NCI-H345 treated with DMSO at 0.1 percent for 48 hours (cell line): ENCODE measurements around the gene BICC1.
"Not testable (repeated sequence)": the region's sequence is repeated elsewhere in the genome, so short reads cannot be mapped to it uniquely, and the experiment has no call there.

Experiments used
- DNase-seq: peaks from one replicate; lab custom pipeline; 2025; ENCODE audit not compliant: unreplicated experiment; lab: John Stamatoyannopoulos, UW

The BICC1 gene

DNA sequence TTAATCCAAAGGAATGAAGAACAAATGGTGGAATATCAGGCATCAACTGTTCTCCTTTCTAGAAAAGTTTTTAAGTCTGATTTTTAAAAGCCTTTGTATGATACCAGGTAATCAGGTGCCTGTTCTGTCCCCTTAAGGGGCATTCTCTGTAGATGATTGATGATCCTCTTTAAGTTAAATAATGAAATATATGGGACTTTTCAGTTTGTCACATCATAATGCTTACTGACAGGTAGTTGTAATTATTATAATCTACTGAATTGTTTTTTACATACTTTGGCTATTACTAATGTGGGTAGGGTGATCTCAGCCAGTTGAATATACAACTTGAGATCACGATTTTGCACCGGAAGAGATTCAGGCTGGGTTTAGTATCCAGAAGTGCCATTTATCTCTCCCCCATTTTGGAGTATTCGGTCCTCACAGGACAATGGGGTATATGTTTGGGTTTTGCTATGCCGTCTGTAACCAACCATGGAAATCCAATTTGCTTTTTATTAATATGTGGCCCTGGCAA is 330.2 kb downstream of the BICC1 start:
- no peak for DNase-seq

DNA sequence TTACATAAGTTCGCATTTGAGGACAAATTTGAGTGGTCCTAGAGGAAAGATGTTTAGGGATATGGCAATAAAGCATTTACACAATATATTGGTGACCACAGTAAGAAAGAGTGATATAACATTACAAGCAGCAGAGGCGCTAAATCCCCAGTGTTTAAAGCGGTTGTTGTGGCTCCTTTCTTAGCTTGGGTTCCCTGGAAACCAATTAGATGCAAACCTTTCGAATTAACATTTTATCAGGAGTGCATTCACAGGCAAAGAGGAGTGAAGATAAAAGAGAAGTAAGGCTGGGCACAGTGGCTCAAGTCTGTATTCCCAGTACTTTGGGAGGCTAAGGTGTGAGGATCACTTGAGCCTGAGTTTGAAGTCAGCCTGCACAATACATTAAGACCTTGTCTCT is 331.1 kb downstream of the BICC1 start:
- DNase-seq = no peak

DNA sequence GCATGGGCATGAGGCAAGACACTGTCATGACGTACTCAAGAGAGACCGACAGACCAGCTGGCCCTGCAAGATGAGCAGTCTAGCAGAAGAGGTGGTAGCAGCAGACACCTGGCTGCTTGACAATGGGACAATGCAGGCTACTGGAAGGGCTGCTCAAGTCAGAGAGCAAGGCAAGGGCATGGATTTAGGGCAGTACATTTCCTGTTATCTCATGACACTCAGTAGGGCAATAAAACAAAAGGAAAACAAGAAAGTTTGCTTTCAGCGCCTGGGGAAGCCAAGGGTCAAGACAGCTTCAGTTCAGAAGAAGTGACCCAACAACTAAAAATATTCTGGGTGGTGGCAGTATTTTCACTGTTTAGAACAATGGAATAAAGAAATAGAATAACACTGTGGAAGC is 332.0 kb downstream of the BICC1 start:
- DNase-seq = no peak

DNA sequence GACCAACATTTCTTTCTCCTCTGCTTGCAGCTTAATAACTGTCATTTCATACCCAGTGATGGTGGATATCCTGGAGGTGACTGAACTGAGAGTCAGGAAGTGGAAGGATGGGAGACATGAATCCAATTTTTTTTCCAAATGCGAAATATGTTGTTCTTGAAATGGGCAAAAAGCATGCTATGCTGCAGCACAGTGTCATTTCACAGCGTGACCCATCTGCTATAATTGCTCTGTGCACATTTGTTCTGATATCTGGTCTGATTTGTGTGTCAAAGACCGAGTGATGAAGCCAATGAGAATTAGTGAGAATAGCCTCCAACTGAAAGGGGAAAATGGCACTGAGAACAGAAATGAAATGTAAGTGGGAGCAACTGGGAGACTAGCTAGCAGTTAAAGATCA is 334.2 kb downstream of the BICC1 start:
- DNase-seq = no peak

DNA sequence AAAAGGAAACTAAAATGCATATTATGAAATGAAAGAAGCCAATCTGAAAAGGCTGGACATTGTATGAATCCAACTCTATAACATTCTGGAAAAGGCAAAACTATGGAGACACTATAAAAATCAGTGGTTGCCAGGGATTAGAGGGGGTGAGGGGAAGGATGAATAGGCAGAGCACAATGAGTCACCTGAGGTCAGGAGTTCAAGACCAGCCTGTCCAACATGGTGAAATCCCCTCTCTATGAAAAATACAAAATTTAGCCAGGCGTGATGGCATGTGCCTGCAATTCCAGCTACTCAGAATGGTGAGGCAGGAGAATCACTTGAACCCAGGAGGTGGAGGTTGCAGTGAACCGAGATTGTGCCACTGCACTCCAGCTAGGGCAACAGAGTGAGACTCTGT is 338.9 kb downstream of the BICC1 start:
- no peak for DNase-seq

DNA sequence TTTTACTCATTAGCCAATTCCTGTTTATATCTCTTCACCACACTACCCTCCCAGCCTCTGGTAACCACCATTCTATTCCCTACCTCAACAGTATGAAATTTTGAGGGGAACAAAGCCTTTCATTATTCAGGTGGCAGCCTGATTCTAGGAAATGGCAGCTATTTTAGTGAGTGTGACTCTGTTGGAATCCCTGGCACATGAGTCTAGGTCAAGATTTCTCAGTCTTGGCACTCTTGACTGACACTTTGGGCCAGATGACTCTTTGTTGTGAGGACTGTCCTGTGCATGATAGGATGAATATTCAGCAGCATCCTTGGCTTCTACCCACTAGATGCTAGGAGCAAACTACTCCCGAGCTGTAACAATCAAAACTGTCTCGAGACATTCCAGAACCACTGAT is 341.0 kb downstream of the BICC1 start:
- no peak for DNase-seq

DNA sequence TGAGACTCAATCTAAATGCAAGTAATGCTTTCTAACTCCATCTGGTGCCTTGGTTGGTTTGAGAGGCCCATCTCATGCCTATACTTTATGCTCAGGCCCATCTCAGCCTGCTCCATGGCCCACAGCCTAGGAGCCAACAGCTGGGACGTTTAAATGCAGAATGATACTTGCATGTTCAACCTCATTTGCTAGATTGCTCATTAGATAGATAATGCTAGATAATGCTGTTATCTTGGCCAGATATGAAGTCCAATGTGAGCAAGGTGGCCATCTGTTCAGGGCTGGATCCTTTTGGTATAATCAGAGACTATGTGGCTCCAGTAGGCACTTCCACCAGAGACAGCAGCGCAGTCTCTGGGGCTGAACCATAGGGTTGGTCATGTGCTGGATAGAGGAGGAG is 342.1 kb downstream of the BICC1 start:
- DNase-seq = no peak

DNA sequence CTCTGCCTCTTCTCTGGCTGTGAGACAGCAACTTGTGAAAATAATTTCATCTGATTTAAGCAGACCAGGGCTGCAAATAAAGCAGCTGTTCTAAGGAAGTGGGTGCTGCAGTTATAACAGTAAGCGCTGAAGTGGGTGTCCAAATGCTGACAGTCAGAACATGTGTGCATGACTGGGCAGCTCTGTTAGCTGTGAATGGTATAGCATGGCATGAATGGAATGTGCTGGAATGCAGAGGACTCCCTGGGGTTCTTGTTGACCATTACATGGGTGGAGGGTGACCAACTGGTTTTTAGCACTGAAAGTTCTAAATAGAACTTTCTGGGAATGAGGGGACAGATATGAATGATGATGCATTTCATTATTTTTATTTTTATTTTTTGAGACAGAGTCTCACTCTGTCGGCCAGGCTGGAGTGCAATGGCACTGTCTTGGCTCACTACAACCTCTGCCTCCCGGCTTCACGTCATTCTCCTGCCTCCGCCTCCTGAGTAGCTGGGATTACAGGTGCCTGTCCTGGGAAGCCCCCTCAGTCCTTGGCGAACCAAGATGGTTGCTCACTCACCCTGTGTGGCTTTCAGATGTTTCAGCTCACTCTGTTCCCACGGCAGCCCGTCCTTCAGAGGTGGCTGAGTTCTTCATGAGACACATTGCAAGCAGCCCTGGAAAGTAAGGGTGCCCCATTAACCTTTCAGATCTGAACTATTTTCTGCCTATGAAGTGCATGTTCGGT is 344.0 kb downstream of the BICC1 start:
- DNase-seq = no peak

DNA sequence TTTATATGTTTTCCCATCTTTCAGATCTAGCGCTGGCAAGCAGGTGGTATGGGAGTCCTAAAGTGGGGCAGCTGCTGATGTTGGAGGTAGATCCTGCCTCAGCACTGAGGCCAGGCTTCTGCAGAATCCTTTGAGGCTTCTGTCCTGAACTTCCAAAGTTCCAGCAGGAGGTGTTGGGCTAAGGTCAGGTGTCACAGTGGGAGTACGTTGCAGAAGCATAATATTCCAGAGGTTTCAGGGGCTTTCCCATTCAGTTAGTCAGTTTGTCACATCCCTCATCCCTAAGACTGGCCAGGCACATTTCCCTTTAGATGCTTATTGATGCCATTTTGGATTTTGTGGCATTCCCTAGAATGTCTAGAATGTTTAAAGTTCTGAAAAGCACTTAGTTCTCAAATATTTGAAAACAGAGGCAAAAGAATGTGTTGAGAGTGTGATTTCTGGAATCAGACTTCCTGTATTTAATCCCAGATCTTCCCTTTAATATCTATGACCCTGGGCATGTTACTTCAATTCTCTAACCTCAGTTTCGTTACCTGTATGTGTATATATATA is 344.7 kb downstream of the BICC1 start:
- DNase-seq = no peak

DNA sequence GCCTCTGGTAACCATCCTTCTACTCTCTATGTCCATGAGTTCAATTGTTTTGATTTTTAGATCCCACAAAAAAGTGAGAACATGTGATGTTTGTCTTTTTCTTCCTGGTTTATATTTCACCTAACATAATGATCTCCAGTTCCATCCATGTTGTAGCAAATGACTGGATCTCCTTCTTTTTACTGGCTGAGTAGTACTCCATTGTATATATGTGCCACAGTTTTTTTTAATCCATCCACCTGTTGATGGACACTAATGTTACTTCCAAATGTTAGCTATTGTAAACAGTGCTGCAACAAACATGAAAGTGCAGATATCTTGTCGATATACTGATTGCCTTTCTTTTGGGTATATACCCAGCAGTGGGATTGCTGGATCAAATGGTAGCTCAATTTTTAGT is 345.5 kb downstream of the BICC1 start:
- not testable (repeated sequence) for DNase-seq

DNA sequence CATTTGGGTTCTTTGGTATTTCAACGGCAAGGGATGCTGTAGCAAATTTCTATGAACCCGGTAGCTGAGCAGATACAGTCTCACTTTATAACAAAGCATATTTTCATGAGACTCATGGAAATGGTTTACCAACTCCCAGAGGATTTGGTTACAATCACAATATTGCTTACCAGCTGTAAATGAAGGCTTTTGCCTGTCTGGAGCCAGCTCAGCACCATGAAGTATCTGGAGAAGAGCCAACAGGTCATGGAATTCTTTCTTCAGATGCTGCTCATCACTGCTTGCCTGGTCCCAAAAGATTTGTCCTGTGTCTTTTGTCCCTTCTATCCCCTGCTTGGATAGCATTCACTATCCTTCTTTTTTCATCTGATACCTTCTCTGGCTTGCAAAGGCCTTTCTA is 346.9 kb downstream of the BICC1 start:
- no peak for DNase-seq

DNA sequence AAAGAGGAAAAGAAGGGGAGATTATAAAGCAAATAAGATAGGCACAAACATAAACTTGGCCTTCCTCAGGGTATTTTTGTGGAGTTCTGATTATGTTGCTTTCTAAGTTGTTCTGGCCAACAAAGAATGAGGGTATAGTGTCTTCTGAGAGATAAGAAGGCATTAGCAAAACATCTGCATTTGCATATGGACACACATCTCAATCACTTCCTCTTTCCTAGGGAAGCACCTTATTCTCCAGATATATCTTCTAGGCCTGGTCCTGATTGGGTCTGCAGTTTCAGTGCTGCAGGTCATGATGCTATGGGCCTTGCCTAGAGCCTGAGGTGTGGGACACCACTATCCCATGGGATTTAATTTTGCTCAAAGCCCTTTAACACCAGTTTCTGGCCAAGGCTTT is 355.0 kb downstream of the BICC1 start:
- no peak for DNase-seq

DNA sequence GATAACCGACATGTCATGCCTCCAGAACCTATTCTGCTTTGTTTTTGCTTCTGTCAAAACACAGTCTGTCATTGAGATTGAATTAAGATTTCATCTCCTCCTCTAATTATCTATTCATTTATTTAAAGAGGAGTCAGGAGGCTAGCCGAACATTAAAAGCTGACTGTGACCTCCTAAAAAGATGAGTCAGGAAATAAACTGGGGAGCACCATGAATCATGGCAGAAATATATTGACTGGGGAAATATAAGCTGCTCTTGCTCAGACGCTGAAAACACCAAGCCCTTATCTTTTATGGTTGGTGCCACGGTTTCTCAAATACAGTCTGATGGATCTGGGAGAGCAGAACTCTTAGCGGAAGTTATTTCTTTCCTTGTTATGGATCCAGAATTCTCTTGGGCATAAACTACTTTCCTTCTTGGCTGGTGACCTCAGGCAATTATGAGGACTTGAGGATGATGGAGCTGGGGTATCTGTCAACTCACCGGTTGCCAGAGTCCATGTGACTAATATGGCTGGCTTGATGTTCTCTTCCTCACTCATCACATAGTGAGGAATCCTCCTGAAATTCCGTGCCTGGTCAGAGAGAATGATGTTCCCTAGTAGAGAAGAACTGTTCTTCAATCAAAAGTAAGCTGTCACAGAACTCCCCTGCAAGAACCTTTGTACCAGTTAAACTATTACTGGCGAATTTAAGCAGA is 356.2 kb downstream of the BICC1 start:
- DNase-seq = no peak

DNA sequence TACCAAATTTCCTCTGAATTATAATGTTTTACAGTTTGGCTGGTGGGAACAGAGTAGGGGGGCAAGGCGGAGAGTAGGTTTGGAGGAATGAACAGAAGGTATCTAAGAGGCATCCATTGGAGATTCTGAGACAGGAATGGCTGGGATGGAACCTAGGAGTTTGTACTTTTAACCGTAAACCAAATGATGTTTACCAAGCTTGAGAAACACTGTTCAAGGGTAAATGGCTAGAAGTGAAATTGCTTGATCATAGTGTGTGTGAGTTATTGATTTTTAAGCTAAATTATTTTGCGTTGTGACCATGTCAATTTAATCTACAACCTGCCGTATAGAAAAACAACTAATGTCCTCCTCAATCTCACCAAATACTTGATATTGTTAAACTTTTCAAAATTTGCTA is 357.4 kb downstream of the BICC1 start:
- no peak for DNase-seq

DNA sequence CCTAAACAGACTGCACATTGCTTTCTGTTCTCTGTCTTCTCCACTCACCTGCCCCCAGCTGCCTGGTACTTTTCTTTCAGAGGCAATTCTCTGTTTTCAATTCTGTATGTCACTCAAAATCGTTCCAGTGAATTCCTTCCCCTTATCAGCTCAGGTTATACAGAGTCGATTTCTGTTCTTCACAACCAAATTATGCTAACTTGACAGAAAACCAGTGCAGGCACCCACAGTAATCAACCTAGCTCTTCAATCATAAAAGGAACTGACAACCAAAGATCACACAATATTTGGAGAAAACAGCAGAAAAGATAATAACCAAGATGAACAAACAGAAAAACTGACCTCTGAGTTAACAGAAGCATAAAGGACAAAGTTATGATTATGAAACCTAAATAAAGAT is 360.5 kb downstream of the BICC1 start:
- no peak for DNase-seq
